ENCODE data around the gene SMURF2.
A peak's percentile ranks its signal among the peaks of the same experiment; 100 is the strongest.
"Not testable (repeated sequence)": the region's sequence is repeated elsewhere in the genome, so short reads cannot be mapped to it uniquely, and the experiment has no call there.

SMURF2 gene

DNA sequence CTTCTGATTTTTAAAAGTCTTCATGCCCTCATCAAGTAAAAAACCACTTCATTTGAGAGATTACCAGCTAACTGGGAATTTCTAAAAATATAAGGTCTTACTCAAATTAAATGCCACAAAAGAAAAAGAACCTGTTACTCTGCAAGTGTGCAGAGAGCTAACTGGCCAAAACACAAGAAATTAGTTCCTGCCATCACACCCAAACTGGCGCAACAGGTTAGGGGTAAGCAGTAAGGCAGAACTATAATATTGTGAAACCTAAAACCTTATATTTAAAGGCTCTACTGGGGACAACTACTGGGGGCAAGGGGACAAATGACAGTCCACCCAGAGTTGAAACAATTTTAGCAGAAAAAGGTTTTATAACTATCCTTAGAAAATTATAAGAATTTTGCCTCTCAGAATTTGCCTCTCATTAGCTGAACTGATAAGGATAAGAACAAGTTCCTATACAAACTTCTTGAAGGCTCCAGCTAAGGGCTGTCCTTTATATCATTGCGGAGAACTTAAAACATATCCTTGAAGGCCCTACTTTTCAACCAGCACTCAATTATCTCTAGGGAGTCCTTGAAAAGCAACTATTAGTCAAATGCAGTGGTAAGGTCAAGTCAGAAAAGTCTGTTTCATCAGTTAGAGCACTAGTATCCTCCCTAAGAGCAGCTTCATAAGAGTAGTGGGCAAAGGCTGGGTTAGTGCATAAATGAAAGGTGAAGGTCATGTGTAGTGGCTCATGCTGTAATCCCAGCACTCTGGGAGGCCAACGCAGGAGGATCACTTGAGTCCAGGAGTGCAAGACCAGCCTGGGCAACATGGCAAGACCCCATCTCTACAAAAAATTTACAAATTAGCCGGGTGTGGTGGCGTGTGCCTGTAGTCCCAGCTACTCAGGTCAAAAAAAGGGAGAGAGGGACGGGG lies 31.5 kb downstream of the SMURF2 start:
- DNase-seq = no peak

DNA sequence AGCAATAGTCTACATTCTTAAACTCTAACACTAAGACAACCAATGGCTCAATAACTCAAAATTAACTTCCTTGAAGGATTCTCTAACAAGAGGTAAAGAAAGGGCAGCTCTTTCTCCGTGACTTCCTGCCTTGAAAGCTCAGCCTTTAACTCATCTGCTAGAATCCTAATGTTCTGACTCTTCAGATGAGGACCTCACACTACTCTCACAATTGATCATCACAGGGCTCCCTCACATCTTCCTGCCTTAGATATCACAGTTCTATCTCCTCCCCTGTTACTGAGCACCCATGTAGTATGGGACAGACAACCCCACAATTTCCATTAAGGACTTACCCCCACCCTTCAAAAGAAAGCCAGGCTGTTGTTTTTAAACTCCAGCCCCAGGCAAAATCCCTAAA lies 33.5 kb downstream of the SMURF2 start:
- DNase-seq = no peak

- DNase-seq = no peak
Observed at GRCh38 chr17:64627797-64628196, 34.3 kb downstream of the SMURF2 start.

DNA sequence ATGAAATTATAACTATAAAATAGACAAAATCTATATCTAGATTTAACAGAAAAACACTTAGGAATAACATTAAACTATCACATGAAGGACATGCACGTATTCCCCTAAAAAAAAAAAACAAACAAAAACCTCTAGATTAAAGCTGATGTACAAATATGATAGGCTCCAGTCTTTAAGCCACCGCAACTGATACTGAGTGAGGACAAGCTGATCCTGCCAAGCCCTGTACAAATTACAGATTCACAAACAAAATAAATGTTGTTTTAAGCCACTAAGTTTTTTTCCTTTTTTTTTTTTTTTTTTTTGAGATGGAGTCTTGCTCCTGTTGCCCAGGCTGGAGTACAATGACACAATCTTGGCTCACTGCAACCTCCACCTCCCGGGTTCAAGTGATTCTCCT lies 35.3 kb downstream of the SMURF2 start:
- no peak for DNase-seq

- DNase-seq = no peak
Observed at GRCh38 chr17:64625541-64625940, 36.6 kb downstream of the SMURF2 start.

- DNase-seq = no peak
Observed at GRCh38 chr17:64622931-64623654, 39.0 kb downstream of the SMURF2 start.

DNA sequence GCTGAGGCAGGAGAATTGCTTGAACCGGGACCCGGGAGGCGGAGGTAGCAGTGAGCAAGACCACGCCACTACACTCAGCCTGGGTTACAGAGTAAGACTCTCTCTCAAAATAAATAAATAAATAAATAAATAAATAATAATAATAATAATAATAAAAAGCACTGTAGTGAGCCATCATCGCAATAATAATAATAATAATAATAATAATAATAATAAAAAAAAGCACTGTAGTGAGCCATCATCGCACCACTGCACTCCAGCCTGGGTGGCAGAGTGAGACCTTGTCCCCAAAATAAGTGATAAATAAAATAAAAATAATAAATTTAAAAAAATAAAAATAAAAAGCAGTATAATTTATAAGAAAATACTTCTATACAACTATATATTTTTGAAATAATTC lies 40.3 kb downstream of the SMURF2 start:
- DNase-seq = no peak

DNA sequence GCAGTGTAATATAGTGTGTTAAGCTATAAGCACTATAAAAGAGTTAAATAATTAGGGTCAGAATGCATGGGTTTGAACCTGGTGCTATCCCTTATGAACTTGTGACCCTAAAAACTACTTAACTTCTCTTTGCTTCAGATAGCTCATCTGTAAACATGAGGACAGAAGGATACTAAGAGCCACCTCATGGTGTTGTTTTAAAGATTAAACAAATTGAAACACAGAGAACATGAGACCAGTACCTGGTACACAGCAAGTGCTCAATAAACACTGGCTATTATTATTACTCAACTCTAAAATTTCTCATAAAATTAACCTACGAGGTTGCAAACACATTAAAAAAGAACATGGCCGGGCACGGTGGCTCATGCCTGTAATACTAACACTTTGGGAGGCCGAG lies 43.3 kb downstream of the SMURF2 start:
- DNase-seq = no peak

GRCh38 chr17:64617125-64617780 lies 44.9 kb downstream of the SMURF2 start:
- DNase-seq = no peak

- DNase-seq = no peak
Observed at GRCh38 chr17:64615028-64615677, 47.0 kb downstream of the SMURF2 start.

GRCh38 chr17:64614266-64615027 lies 47.7 kb downstream of the SMURF2 start:
- no peak for DNase-seq

DNA sequence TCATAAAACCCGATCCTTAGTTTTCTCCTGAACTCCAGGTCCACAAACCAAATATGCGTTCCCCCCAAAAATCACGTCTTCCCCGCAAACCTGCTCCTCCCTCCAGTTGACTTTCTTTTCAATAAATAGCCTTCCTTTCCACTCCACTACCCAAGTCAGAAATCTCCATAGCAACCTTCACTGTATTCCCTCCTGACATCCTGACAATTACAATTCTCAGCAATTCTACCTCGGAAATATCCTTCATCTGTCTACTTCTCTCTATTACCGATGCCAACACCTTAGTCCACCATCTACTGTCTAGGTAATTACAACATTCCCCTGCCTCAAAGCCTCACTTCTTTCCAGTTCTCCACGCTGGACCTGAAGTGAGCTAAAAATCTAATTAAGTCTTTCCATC lies 50.7 kb downstream of the SMURF2 start:
- DNase-seq = no peak

- DNase-seq = not testable (repeated sequence)
Observed at GRCh38 chr17:64610244-64610643, 51.9 kb downstream of the SMURF2 start.

GRCh38 chr17:64608571-64608981 lies 53.5 kb downstream of the SMURF2 start:
- no peak for DNase-seq

DNA sequence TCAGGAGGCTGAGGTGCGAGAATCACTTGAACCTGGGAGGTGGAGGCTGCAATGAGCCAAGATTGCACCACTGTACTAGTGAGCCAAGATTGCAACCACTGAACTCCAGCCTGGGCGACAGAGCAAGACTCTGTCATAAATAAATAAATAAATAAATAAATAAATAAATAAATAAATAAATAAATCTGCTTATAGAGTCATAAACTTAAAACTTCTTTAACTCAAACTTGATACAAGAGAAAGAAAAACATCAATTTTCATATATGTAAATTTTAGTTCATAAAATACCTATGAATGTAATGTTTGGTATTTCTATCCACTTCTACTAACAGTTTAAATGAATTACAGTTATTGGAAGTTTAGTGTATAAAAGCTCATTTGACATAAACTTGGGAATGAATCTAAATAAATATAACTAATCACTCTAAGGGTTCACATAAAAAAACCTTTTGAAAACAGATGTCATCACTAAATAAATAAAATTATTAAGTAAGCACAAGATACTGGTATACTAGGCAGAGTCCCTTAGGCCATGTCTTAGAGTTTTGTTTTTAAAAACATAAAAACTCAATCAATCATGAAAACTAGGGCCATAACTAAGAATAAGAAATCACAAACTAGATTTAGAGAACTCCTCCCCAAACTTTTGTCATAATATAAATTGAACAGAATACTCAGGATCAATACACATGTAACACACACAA lies 54.1 kb downstream of the SMURF2 start:
- no peak for DNase-seq

- not testable (repeated sequence) for DNase-seq
Observed at GRCh38 chr17:64604532-64604931, 57.6 kb downstream of the SMURF2 start.

DNA sequence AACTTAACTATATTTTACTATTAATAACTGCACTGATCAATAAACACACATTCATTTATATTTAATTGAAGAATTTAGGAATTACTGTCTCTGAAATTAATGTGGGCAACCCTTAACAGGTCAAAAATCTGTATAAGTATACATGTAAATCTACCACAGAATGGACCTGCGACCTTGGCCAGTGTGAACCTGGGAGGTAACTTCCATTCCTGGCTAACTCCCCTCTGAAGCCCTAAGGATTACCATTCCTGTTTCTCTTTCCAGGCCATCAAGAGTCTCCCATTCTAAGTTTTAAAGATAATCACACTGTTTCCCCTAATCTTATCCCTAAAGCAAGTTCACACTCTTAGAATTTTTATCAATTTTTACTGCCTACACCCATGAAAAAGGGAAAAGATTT lies 58.1 kb downstream of the SMURF2 start:
- DNase-seq = no peak

GRCh38 chr17:64599827-64600226 lies 62.3 kb downstream of the SMURF2 start:
- no peak for DNase-seq

DNA sequence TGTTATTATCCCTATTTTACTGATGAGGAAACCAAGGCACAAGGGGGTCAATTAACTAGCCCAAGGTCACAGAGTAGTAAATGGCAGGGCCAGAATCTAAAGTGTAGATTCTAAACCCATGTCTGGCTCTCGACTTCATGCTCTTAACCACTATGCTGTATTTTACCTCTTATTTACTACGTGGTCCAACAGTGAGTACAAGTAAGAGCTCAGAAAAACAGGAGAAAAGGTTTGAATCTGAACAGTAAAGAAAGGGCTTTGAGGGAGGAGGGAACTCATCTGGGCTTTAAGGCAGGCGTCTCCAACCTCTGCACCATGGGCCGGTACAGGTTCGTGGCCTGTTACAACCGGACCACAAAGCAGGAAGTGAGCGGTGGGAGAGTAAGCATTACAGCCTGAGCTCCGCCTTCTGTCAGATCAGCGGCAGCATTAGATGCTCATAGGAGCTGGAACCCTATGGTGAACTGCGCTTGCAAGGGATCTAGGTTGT lies 62.9 kb downstream of the SMURF2 start:
- peak; percentile 73 for DNase-seq

- no peak for DNase-seq
Observed at GRCh38 chr17:64598672-64599071, 63.4 kb downstream of the SMURF2 start.

GRCh38 chr17:64596988-64597387 lies 65.1 kb downstream of the SMURF2 start:
- no peak for DNase-seq
